ENCODE data around the gene NFIB. TPM values are rescaled to one million over a fixed set of nuclear protein-coding genes. Genes with fewer than 3 reads are reported as not detected.

Gene NFIB
- total RNA-seq, 2 experiments from 2014 or later: 13.7 to 25.1 TPM

DNA sequence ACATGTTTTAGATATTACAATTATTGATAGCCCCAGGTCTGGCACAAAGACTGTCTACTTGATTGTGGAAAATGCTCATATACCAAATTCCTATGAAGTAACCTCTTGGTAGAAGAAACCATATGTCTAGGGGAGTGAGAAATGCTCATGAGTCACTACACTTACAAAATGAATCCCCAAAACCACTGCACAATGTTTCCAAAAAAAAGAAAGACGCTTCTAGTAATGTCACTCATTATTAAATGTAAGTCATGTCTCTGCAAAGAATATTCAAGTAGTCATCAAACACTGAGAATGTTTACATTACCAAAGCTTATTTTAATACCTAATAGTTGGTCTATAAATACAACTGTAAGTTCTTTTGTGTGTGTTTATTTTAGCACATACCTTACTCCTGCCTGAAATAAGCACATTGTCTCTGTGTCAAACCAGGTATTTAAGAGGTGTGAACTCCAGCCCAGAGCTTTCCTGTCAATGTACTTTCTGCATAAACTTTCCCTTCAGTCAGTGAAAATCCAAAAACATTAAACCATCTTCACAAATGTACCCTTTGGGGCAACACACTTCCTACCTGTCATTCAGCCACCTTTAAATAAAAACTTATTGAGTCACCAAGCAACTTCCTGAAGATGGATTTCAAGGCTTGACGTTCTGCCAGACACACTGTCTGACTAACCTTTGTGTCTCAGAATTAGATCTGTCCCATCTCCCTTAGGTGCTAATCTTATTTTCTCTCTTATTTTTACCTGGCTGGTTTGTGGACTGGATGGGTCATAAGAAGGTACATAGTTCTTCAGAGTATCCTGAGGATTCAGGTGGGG is 194.0 kb downstream of the NFIB start:
- no TSS peak for BruUV-seq (replicated peaks)
- intact Hi-C loops (cut with micrococcal nuclease; ENCODE audit: unreplicated experiment): no loop called here

DNA sequence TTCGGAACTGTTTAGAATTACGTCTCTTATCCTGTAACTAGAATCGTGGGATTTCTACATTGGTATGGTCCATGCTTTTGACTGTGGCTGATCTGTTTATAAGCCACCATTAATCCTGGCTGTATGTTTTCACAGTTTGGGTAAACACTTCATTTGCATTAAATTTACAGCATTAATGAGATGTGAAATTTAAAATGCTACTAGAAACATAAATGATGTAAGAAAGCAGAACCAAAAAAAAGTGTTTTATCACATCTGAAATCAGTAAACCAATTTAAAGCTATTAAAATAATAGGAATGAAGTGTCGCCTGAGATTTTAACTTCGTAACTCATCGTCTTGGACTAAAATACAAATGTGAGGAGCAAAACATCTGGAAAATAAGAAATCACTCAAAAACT is 201.7 kb downstream of the NFIB start:
- Histone ChIP-seq H3K27ac (ENCODE audit: low read depth, low read length, poor library complexity, severe bottlenecking) (no peak overlapping the region), H2AFZ (ENCODE audit: low read length) (no peak overlapping the region), H3K9me3 (ENCODE audit: low read length) (peaks cover under 1% of the 10 kb centered on the region; the same call in 1 of the 2 replicates), H3K36me3 (ENCODE audit: insufficient read depth, low read length) (peaks cover 37% of the 10 kb centered on the region), H4K20me1 (ENCODE audit: insufficient read depth, low read length) (no peaks in the 10 kb centered on the region), H3K4me2 (ENCODE audit: low read length) (no peak overlapping the region), H3K4me1 (ENCODE audit: insufficient read depth, low read length, poor library complexity, severe bottlenecking) (no peaks in the 10 kb centered on the region), H3K4me3 (ENCODE audit: low read depth, low read length, poor library complexity, severe bottlenecking) (no peak overlapping the region), H3K9me2 (ENCODE audit: insufficient read depth, low read length) (no peaks in the 10 kb centered on the region), H3K79me2 (ENCODE audit: insufficient read depth, low read depth, low read length) (no peaks in the 10 kb centered on the region)
- POLR2A ChIA-PET: interaction anchor here (0.6 to 1.0 kb wide), 2 partner anchors 11 to 19 kb away, joined by 3 read pairs; no protein-coding TSS in a partner anchor
- intact Hi-C loops (cut with micrococcal nuclease; ENCODE audit: unreplicated experiment): no loop called here
- TF ChIP-seq CTCF (conservative IDR thresholded peaks at IDR 0.05; ENCODE audit: low read length): no peak
- TF ChIP-seq EZH2phosphoT487 (IDR thresholded peaks at IDR 0.05; ENCODE audit: borderline replicate concordance, low read depth, low read length): no peak
- DNase-seq (ENCODE audit: low spot score): no peak
- BruUV-seq (replicated peaks): no TSS peak
- CTCF ChIA-PET (ENCODE audit: unreplicated experiment): no interaction called here

More for the DNA sequence above, 194.0 kb downstream of the NFIB start:
- no peaks in the 10 kb centered on the region for H4K20me1 ChIP-seq (ENCODE audit: insufficient read depth, low read length)
- no peak overlapping the region for H3K4me3 ChIP-seq (ENCODE audit: low read depth, low read length, poor library complexity, severe bottlenecking)
- no peaks in the 10 kb centered on the region for H3K4me1 ChIP-seq (ENCODE audit: insufficient read depth, low read length, poor library complexity, severe bottlenecking)
- CTCF ChIA-PET (ENCODE audit: unreplicated experiment): no interaction called here
- peaks cover 60% of the 10 kb centered on the region for H3K36me3 ChIP-seq (ENCODE audit: insufficient read depth, low read length)
- POLR2A ChIA-PET: interaction anchor here (0.6 to 1.4 kb wide), 5 partner anchors 10 to 154 kb away, joined by 3 to 5 read pairs (median 4); no protein-coding TSS in a partner anchor
- H3K79me2 ChIP-seq (ENCODE audit: insufficient read depth, low read depth, low read length): no peaks in the 10 kb centered on the region
- H3K27ac ChIP-seq (ENCODE audit: low read depth, low read length, poor library complexity, severe bottlenecking): no peak overlapping the region
- no peak overlapping the region for H2AFZ ChIP-seq (ENCODE audit: low read length)
- H3K4me2 ChIP-seq (ENCODE audit: low read length): no peak overlapping the region
- no peaks in the 10 kb centered on the region for H3K9me2 ChIP-seq (ENCODE audit: insufficient read depth, low read length)
- H3K9me3 ChIP-seq (ENCODE audit: low read length): peaks cover 3% of the 10 kb centered on the region; the same call in 1 of the 2 replicates
- no peak for DNase-seq (ENCODE audit: low spot score)
- TF ChIP-seq CTCF (conservative IDR thresholded peaks at IDR 0.05; ENCODE audit: low read length): no peak
- no peak for TF ChIP-seq EZH2phosphoT487 (IDR thresholded peaks at IDR 0.05; ENCODE audit: borderline replicate concordance, low read depth, low read length)

DNA sequence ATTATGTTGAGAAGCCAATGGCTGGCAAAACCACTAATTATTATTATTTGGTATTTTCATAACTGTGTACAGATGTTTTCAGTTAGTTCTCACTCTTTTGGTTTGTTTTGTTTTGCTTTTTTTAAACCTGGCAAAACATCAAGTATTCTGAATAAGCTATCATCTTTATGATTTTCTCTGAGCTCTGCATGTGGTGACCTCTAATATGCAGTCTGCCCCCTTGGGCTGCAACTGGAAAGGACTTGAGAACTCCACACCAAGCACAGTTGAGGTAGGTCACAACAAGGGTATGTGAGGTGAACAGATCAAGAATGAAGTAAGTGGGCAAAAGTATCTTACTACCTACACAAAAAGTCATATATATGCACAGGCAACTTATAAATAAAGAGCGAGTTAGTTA is 202.2 kb downstream of the NFIB start:
- intact Hi-C loops (cut with micrococcal nuclease; ENCODE audit: unreplicated experiment): no loop called here
- no peak overlapping the region for H3K27ac ChIP-seq (ENCODE audit: low read depth, low read length, poor library complexity, severe bottlenecking)
- no peaks in the 10 kb centered on the region for H4K20me1 ChIP-seq (ENCODE audit: insufficient read depth, low read length)
- ChIA-PET CTCF (ENCODE audit: unreplicated experiment) (no interaction called here), POLR2A (interaction anchor here (0.5 to 1.0 kb wide), 3 partner anchors 10 to 220 kb away, joined by 3 to 4 read pairs (median 3); no protein-coding TSS in a partner anchor)
- no peak overlapping the region for H3K4me3 ChIP-seq (ENCODE audit: low read depth, low read length, poor library complexity, severe bottlenecking)
- H3K36me3 ChIP-seq (ENCODE audit: insufficient read depth, low read length): peaks cover 32% of the 10 kb centered on the region
- H3K79me2 ChIP-seq (ENCODE audit: insufficient read depth, low read depth, low read length): no peaks in the 10 kb centered on the region
- H3K4me1 ChIP-seq (ENCODE audit: insufficient read depth, low read length, poor library complexity, severe bottlenecking): no peaks in the 10 kb centered on the region
- no peak overlapping the region for H3K4me2 ChIP-seq (ENCODE audit: low read length)
- H2AFZ ChIP-seq (ENCODE audit: low read length): no peak overlapping the region
- no TSS peak for BruUV-seq (replicated peaks)
- TF ChIP-seq EZH2phosphoT487 (IDR thresholded peaks at IDR 0.05; ENCODE audit: borderline replicate concordance, low read depth, low read length): no peak
- no peaks in the 10 kb centered on the region for H3K9me2 ChIP-seq (ENCODE audit: insufficient read depth, low read length)
- H3K9me3 ChIP-seq (ENCODE audit: low read length): no peaks in the 10 kb centered on the region
- no peak for DNase-seq (ENCODE audit: low spot score)
